PC-9 (cell line): ENCODE results near the gene DSCAM.

Experiments
- CTCF ChIP-seq: fragments of 200-600 bp; sonication (generic); conservative IDR thresholded peaks from 2 replicates; pipeline ENCODE4 v1.6.1; 2017; ENCODE audit warnings: mixed run types, antibody characterized with exemption, mild to moderate bottlenecking, moderate library complexity
- EZH2 ChIP-seq: fragments of 200-600 bp; sonication (generic); IDR thresholded peaks from 2 replicates; pipeline ENCODE4 v1.8.0; 2017; ENCODE audit warnings: antibody characterized with exemption, low read depth

GRCh38 chr21:40851749-40852148 lies 4.8 kb upstream of the DSCAM start:
- TF ChIP-seq CTCF, result no peak
- no peak for TF ChIP-seq EZH2
